ENCODE measurements around the gene TRPC3.

GRCh38 chr4:121851354-121851753, 100.5 kb downstream of the TRPC3 start:
- TF ChIP-seq RARB (CRISPR knock-in tag; IDR thresholded peaks at IDR 0.05) (no peak), SNAI2 (CRISPR knock-in tag; IDR thresholded peaks at IDR 0.05) (no peak), CREB5 (CRISPR knock-in tag; IDR thresholded peaks at IDR 0.05; ENCODE audit: low read depth) (no peak), ZNF565 (CRISPR knock-in tag; conservative IDR thresholded peaks at IDR 0.05; ENCODE audit: low read depth) (no peak), ZC3H10 (CRISPR knock-in tag; IDR thresholded peaks at IDR 0.05) (no peak), TOX (CRISPR knock-in tag; IDR thresholded peaks at IDR 0.05; ENCODE audit: borderline replicate concordance) (no peak), ZFP30 (CRISPR knock-in tag; IDR thresholded peaks at IDR 0.05) (no peak), PPARA (CRISPR knock-in tag; IDR thresholded peaks at IDR 0.05; ENCODE audit: borderline replicate concordance) (no peak), POU6F1 (CRISPR knock-in tag; IDR thresholded peaks at IDR 0.05; ENCODE audit: borderline replicate concordance, low read depth) (no peak), TCF4 (CRISPR knock-in tag; IDR thresholded peaks at IDR 0.05; ENCODE audit: borderline replicate concordance) (no peak)

All from SK-N-SH treated with all-trans-retinoic acid at 6 μM for 48 hours (cell line).